Colonic mucosa (tissue), 4 donors: ENCODE measurements around the gene ANTXR1. TPM values are rescaled to one million over a fixed set of nuclear protein-coding genes. Genes with fewer than 3 reads are reported as not detected.

Source experiments
- DNase-seq: peaks from one replicate; pipeline ENCODE4 v3.0.0-alpha.2; 2020
- H3K27ac ChIP-seq: fragments of 200-600 bp; one replicate; pipeline ENCODE4 v1.8.0; 2021
- H3K27me3 ChIP-seq: fragments of 200-600 bp; one replicate; pipeline ENCODE4 v1.8.0; 2021
- H3K36me3 ChIP-seq: fragments of 200-600 bp; one replicate; pipeline ENCODE4 v1.8.0; 2021
- H3K4me1 ChIP-seq: fragments of 200-600 bp; one replicate; pipeline ENCODE4 v1.8.0; 2021; ENCODE audit warnings: mild to moderate bottlenecking
- H3K4me3 ChIP-seq: fragments of 200-600 bp; one replicate; pipeline ENCODE4 v1.8.0; 2021
- H3K9ac ChIP-seq, 2 donors: one replicate each; pipeline ENCODE4 v1.7.0; 2013; ENCODE audit warnings: control low read depth in 2 of 2, low read depth in 2 of 2, low read length in 2 of 2
- H3K9me3 ChIP-seq: fragments of 200-600 bp; one replicate; pipeline ENCODE4 v1.8.0; 2021
- CTCF ChIP-seq: fragments of 200-600 bp; IDR thresholded peaks from one replicate; pipeline ENCODE4 v1.8.0; 2022; ENCODE audit warnings: antibody characterized with exemption, mild to moderate bottlenecking
- intact Hi-C: fragments of 100-400 bp; cut with DNase I; formaldehyde crosslinking; loops from one replicate; pipeline ENCODE4 v1.14.1; 2022
- total RNA-seq, 2 donors: library from RNA; stranded (reverse); fragmentation: NEBNext Ultra II Directional in 1 of 2; extraction: Animal tissue kit (Norgen Biotek cat#: 25700) in 1 of 2; gene quantifications; one replicate each; pipeline ENCODE4 v1.2.1, GENCODE V29; 2021
- donor health status: healthy.
- donor health status: DM: no; HTN: no; CAD: no.
- donor health status: DM: no; HTN: no; CAD: no.

ANTXR1 gene
- total RNA-seq, 2 donors from 2014 or later: 8.1 to 17.0 TPM

- no peak for DNase-seq
- H3K27ac ChIP-seq: no peak overlapping the region
- H3K27me3 ChIP-seq: no peaks in the 10 kb centered on the region
- H3K4me3 ChIP-seq: no peak overlapping the region
- H3K4me1 ChIP-seq: no peaks in the 10 kb centered on the region
- no peaks in the 10 kb centered on the region for H3K9me3 ChIP-seq
- TF ChIP-seq CTCF: no peak
- H3K36me3 ChIP-seq: no peaks in the 10 kb centered on the region
- intact Hi-C loops: no loop called here
- no peak overlapping the region for H3K9ac ChIP-seq
These were observed 177.9 kb downstream of the ANTXR1 start for GRCh38 chr2:69190743-69191404.

- no peak overlapping the region for H3K27ac ChIP-seq
- no peaks in the 10 kb centered on the region for H3K27me3 ChIP-seq
- TF ChIP-seq CTCF: no peak
- H3K4me3 ChIP-seq: no peak overlapping the region
- intact Hi-C loops: no loop called here
- no peaks in the 10 kb centered on the region for H3K4me1 ChIP-seq
- DNase-seq: no peak
- H3K36me3 ChIP-seq: no peaks in the 10 kb centered on the region
- no peaks in the 10 kb centered on the region for H3K9me3 ChIP-seq
- no peak overlapping the region for H3K9ac ChIP-seq
These were observed 178.7 kb downstream of the ANTXR1 start for GRCh38 chr2:69191634-69192033.

GRCh38 chr2:69192176-69192945 is 179.4 kb downstream of the ANTXR1 start:
- H3K4me1 ChIP-seq: no peaks in the 10 kb centered on the region
- no peaks in the 10 kb centered on the region for H3K9me3 ChIP-seq
- no peak for TF ChIP-seq CTCF
- no peaks in the 10 kb centered on the region for H3K27me3 ChIP-seq
- no peak overlapping the region for H3K9ac ChIP-seq
- intact Hi-C loops: no loop called here
- DNase-seq: peak; percentile 69
- H3K27ac ChIP-seq: no peak overlapping the region
- H3K36me3 ChIP-seq: no peaks in the 10 kb centered on the region
- H3K4me3 ChIP-seq: no peak overlapping the region

GRCh38 chr2:69195706-69196105 is 182.7 kb downstream of the ANTXR1 start:
- Histone ChIP-seq H3K4me1 (no peaks in the 10 kb centered on the region), H3K4me3 (no peak overlapping the region), H3K9ac (no peak overlapping the region), H3K9me3 (no peaks in the 10 kb centered on the region), H3K36me3 (no peaks in the 10 kb centered on the region), H3K27me3 (no peaks in the 10 kb centered on the region), H3K27ac (no peak overlapping the region)
- TF ChIP-seq CTCF: no peak
- no peak for DNase-seq
- intact Hi-C loops: no loop called here

- H3K9ac ChIP-seq: no peak overlapping the region
These were observed 183.5 kb downstream of the ANTXR1 start for GRCh38 chr2:69196327-69197117.

More at GRCh38 chr2:69196327-69197117, 183.5 kb downstream of the ANTXR1 start:
- H3K27me3 ChIP-seq: no peaks in the 10 kb centered on the region
- DNase-seq: no peak
- intact Hi-C loops: no loop called here
- H3K9me3 ChIP-seq: no peaks in the 10 kb centered on the region
- no peaks in the 10 kb centered on the region for H3K4me1 ChIP-seq
- no peaks in the 10 kb centered on the region for H3K36me3 ChIP-seq
- TF ChIP-seq CTCF: no peak
- no peak overlapping the region for H3K4me3 ChIP-seq
- no peak overlapping the region for H3K27ac ChIP-seq
